ENCODE data around the gene NHP2.

Gene NHP2

GRCh38 chr5:178114325-178115135, 39.2 kb downstream of the NHP2 start:
- peak; percentile 41 for DNase-seq (ENCODE audit: low read depth)

GRCh38 chr5:178113841-178114324, 39.8 kb downstream of the NHP2 start:
- no peak for DNase-seq (ENCODE audit: low read depth)

- peak; percentile 76 for DNase-seq (ENCODE audit: low read depth)
Measured at GRCh38 chr5:178113141-178113787, 40.4 kb downstream of the NHP2 start, which contains the start of gene N4BP3. N4BP3 (plus strand) TSS chr5:178113532; CDS start chr5:178119584, 6,052 bp downstream.

DNA sequence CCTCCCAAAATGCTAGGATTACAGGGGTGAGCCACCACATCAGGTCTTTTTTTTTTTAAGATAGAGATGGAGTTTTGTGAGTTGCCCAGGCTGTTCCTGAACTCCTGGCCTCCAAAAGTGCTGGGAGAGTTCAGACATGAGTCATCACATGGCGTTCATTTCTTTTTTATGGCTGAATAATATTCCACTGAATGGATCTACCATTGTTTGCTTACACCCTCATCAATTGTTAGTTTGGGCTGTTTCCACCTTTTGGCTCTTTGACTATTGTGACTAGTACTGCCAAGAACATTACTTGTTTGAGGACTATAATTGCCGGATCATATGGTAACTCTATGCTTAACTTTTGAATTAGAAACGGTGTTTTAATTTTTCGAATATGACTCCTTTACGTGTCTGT, 41.1 kb downstream of the NHP2 start:
- DNase-seq (ENCODE audit: low read depth): no peak

DNA sequence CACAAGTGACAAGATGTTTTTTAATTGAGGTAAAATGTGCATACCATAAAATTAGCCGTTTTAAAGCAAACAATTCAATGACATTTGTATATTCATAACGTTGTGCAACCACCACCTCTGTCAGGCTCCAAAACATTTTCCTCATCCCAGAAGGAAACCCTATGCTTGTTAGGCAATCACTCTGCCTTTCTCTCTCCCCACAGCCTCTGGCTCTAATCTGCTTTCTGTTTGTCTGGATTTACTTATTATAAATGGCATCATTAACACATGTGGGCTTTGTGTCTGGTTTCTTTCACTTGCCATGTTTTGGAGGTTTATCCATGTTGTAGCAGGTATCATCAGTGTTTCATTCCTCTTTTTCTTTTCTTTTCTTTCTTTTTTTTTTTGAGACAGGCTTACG, 41.8 kb downstream of the NHP2 start:
- no peak for DNase-seq (ENCODE audit: low read depth)

GRCh38 chr5:178110511-178110910, 43.2 kb downstream of the NHP2 start:
- no peak for DNase-seq (ENCODE audit: low read depth)

- no peak for DNase-seq (ENCODE audit: low read depth)
Measured at GRCh38 chr5:178108966-178109365, 44.7 kb downstream of the NHP2 start.

- DNase-seq (ENCODE audit: low read depth): no peak
Measured at GRCh38 chr5:178108446-178108845, 45.2 kb downstream of the NHP2 start.

GRCh38 chr5:178107756-178108310, 45.9 kb downstream of the NHP2 start:
- DNase-seq (ENCODE audit: low read depth): no peak

- no peak for DNase-seq (ENCODE audit: low read depth)
Measured at GRCh38 chr5:178106556-178107239, 47.0 kb downstream of the NHP2 start.

DNA sequence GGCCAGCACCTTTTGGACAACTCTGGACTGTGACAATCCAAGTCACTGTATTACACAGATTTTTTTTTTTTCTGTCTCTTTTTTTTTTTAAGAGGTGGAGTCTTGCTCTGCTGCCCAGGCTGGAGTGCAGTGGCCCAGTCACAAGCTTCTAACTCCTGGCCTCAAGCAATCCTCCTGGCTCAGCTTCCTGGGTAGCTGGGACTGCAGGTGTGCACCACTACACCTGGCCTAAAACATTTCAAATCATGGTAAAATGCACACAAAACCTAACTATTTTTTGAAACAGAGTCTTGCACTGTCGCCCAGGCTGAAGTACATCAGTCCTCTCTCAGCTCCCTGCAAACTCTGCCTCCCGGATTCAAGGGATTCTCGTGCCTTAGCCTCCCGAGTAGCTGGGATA, 47.6 kb downstream of the NHP2 start:
- no peak for DNase-seq (ENCODE audit: low read depth)

GRCh38 chr5:178104492-178104891, 49.2 kb downstream of the NHP2 start:
- no peak for DNase-seq (ENCODE audit: low read depth)

- DNase-seq (ENCODE audit: low read depth): no peak
Measured at GRCh38 chr5:178103612-178104011, 50.1 kb downstream of the NHP2 start.

All from activated gamma-delta T cell treated with anti-CD3 and anti-CD28 coated beads, Interleukin-2, amount 50 U/mL, for 16 hours (primary cell).